Measurements from ENCODE around the gene QRSL1. TPM values are rescaled to one million over a fixed set of nuclear protein-coding genes. Genes with fewer than 3 reads are reported as not detected.

Gene QRSL1
- total RNA-seq, 1 experiment from 2014 or later = 19.5 TPM

DNA sequence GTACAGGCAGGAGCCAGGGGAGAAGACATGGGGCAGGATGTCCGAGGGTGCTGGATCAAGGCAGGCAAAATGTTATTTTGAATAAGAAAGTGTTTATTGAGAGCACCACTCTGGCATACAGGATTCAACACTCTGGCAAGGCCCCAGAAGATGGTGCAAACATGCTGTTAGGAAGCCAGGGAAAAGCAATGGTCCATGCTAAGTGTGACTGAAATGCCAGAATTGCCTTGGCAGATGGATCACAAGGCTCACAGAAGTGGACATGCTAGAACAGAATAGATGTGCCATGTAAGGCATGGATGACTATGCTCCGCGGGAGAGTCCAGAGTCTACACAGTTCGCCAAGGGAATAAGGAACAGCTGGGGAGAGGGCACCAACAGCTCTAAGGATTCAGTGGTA is 54.6 kb downstream of the QRSL1 start:
- Histone ChIP-seq H2BK20ac (ENCODE audit: low read depth, low read length, poor library complexity, severe bottlenecking) (no peak overlapping the region), H3K4me1 (ENCODE audit: insufficient read depth, low read length) (no peaks in the 10 kb centered on the region), H4K20me1 (ENCODE audit: control insufficient read depth, insufficient read depth, insufficient read length) (no peaks in the 10 kb centered on the region), H2BK15ac (ENCODE audit: low read depth, low read length) (no peak overlapping the region), H3K4ac (ENCODE audit: low read depth, low read length) (no peak overlapping the region), H3K9me3 (ENCODE audit: control insufficient read depth, low read depth, low read length) (no peaks in the 10 kb centered on the region), H3T11ph (ENCODE audit: low read length) (no peak overlapping the region), H3K23ac (ENCODE audit: insufficient read length, low read depth, low read length) (no peak overlapping the region), H3K23me2 (ENCODE audit: insufficient read length, low read depth, low read length, poor library complexity, severe bottlenecking) (no peaks in the 10 kb centered on the region), H2BK5ac (ENCODE audit: insufficient read length, low read length) (no peak overlapping the region), H2BK120ac (ENCODE audit: low read depth, low read length, poor library complexity, severe bottlenecking) (no peak overlapping the region), H4K91ac (ENCODE audit: insufficient read length, low read depth, low read length) (no peak overlapping the region), H3K18ac (ENCODE audit: insufficient read length, low read depth, low read length) (no peak overlapping the region), H3K27me3 (ENCODE audit: insufficient read depth, low read length) (no peaks in the 10 kb centered on the region), H3K56ac (ENCODE audit: insufficient read length, low read depth, low read length) (no peak overlapping the region), H3K79me2 (ENCODE audit: insufficient read depth, low read length) (no peaks in the 10 kb centered on the region), H3K14ac (ENCODE audit: insufficient read depth, low read length) (no peak overlapping the region), H3K4me2 (ENCODE audit: insufficient read depth, insufficient read length, low read length) (no peak overlapping the region), H3K9ac (ENCODE audit: extremely low read depth, insufficient read length, low read length) (no peak overlapping the region), H3K27ac (ENCODE audit: insufficient read length, low read depth, low read length) (no peak overlapping the region), H2BK12ac (ENCODE audit: insufficient read length, low read depth, low read length) (no peak overlapping the region), H4K5ac (ENCODE audit: insufficient read length, low read depth, low read length) (no peak overlapping the region), H4K8ac (replicated peaks; ENCODE audit: insufficient read length, low read depth, low read length) (no peak overlapping the region), H2AK5ac (ENCODE audit: insufficient read length, low read length) (no peak overlapping the region), H3K79me1 (ENCODE audit: insufficient read depth, low read depth, low read length, poor library complexity, severe bottlenecking) (no peaks in the 10 kb centered on the region), H2AFZ (ENCODE audit: low read length) (no peak overlapping the region)
- no peaks in the 10 kb centered on the region for H3K27me3 Mint-ChIP-seq (ENCODE audit: low read depth)
- peaks cover 13 to 23% of the 10 kb centered on the region in 2 experiments for H3K4me1 Mint-ChIP-seq
- no CpG with 5 or more reads among the region's 4 CpGs for WGBS (ENCODE audit: extremely low coverage, insufficient read length, low lambda C conversion rate)
- H3K9me3 Mint-ChIP-seq = peaks cover 0 to 3% of the 10 kb centered on the region in 2 experiments; a peak in 1 of 5 replicates
- H3K36me3 Mint-ChIP-seq (ENCODE audit: insufficient read depth in 1 of 3, low read depth in 3 of 3) = no peaks in the 10 kb centered on the region
- no peak for DNase-seq
- TF ChIP-seq, protein P1, sequence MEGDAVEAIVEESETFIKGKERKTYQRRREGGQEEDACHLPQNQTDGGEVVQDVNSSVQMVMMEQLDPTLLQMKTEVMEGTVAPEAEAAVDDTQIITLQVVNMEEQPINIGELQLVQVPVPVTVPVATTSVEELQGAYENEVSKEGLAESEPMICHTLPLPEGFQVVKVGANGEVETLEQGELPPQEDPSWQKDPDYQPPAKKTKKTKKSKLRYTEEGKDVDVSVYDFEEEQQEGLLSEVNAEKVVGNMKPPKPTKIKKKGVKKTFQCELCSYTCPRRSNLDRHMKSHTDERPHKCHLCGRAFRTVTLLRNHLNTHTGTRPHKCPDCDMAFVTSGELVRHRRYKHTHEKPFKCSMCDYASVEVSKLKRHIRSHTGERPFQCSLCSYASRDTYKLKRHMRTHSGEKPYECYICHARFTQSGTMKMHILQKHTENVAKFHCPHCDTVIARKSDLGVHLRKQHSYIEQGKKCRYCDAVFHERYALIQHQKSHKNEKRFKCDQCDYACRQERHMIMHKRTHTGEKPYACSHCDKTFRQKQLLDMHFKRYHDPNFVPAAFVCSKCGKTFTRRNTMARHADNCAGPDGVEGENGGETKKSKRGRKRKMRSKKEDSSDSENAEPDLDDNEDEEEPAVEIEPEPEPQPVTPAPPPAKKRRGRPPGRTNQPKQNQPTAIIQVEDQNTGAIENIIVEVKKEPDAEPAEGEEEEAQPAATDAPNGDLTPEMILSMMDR (conservative IDR thresholded peaks at IDR 0.05) = no peak
- no peak overlapping the region for H3K4me3 Mint-ChIP-seq
- no peak overlapping the region; a peak in 1 of 7 replicates for H3K27ac Mint-ChIP-seq

Data from H9 (cell line).